ENCODE measurements around the gene GRIA3.

GRIA3 gene

DNA sequence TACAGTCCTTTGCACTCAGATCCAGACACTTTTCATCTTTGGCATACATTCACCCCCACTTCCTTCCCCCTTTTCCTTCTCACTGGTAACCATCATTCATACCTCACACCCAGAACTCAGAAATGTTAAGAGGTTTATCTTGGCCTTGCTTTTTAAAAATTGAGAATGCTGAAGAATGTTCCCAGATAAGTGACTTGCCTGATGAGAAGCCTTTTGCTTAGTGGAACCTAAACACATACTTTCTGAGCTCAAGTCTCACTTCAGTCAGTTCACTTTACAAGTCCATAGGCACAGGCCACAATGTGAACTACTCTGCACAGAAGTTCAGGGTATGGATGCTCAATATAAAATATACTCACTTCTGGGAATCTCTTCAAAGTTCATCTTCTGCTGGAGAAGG lies 129.4 kb downstream of the GRIA3 start:
- POLR2A ChIA-PET = no interaction called here
- Histone ChIP-seq H3K4me1 (ENCODE audit: control insufficient read depth, insufficient read depth, low read length) (no peaks in the 10 kb centered on the region), H3K9me3 (ENCODE audit: control insufficient read depth, insufficient read depth, low read depth, low read length) (no peaks in the 10 kb centered on the region), H3K27ac (ENCODE audit: extremely low read depth, low read depth, low read length) (no peak overlapping the region), H3K36me3 (ENCODE audit: control insufficient read depth in 2 of 2, insufficient read depth in 1 of 2, low read length in 2 of 2) (no peaks in the 10 kb centered on the region), H3K4me3 (ENCODE audit: low read depth, low read length) (no peak overlapping the region)
- no peak for TF ChIP-seq ZNF555 (tag by site-specific recombination; conservative IDR thresholded peaks at IDR 0.05)
- TF ChIP-seq ZNF610 (tag by site-specific recombination; IDR thresholded peaks at IDR 0.05; ENCODE audit: borderline replicate concordance) = no peak
- TF ChIP-seq ZSCAN16 (tag by site-specific recombination; IDR thresholded peaks at IDR 0.05) = no peak
- TF ChIP-seq ZFP41 (tag by site-specific recombination; IDR thresholded peaks at IDR 0.05; ENCODE audit: borderline replicate concordance) = no peak
- TF ChIP-seq ZNF473 (tag by site-specific recombination; IDR thresholded peaks at IDR 0.05) = no peak
- no peak for TF ChIP-seq ZNF747 (tag by site-specific recombination; IDR thresholded peaks at IDR 0.05)
- TF ChIP-seq KLF8 (tag by site-specific recombination; IDR thresholded peaks at IDR 0.05) = no peak
- no peak for TF ChIP-seq ZNF114 (tag by site-specific recombination; IDR thresholded peaks at IDR 0.05)
- TF ChIP-seq MYNN (tag by site-specific recombination; IDR thresholded peaks at IDR 0.05; ENCODE audit: borderline replicate concordance) = no peak
- TF ChIP-seq ZNF24 (tag by site-specific recombination; IDR thresholded peaks at IDR 0.05) = no peak
- TF ChIP-seq, protein P1, sequence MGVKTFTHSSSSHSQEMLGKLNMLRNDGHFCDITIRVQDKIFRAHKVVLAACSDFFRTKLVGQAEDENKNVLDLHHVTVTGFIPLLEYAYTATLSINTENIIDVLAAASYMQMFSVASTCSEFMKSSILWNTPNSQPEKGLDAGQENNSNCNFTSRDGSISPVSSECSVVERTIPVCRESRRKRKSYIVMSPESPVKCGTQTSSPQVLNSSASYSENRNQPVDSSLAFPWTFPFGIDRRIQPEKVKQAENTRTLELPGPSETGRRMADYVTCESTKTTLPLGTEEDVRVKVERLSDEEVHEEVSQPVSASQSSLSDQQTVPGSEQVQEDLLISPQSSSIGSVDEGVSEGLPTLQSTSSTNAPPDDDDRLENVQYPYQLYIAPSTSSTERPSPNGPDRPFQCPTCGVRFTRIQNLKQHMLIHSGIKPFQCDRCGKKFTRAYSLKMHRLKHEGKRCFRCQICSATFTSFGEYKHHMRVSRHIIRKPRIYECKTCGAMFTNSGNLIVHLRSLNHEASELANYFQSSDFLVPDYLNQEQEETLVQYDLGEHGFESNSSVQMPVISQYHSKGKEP (tag by site-specific recombination; IDR thresholded peaks at IDR 0.05) = no peak
- TF ChIP-seq ZNF548 (tag by site-specific recombination; IDR thresholded peaks at IDR 0.05) = no peak
- TF ChIP-seq ZNF274 (IDR thresholded peaks at IDR 0.05; ENCODE audit: low read length) = no peak
- TF ChIP-seq ZNF274 (tag by site-specific recombination; IDR thresholded peaks at IDR 0.05; ENCODE audit: borderline replicate concordance) = no peak
- TF ChIP-seq ZNF354C (tag by site-specific recombination; IDR thresholded peaks at IDR 0.05; ENCODE audit: borderline replicate concordance, low read depth) = no peak
- no peak for TF ChIP-seq YY2 (tag by site-specific recombination; IDR thresholded peaks at IDR 0.05)
- TF ChIP-seq ZNF302 (tag by site-specific recombination; IDR thresholded peaks at IDR 0.05; ENCODE audit: low read depth) = no peak
- no peak for TF ChIP-seq ZNF138 (tag by site-specific recombination; IDR thresholded peaks at IDR 0.05; ENCODE audit: borderline replicate concordance)
- TF ChIP-seq ZNF585B (tag by site-specific recombination; IDR thresholded peaks at IDR 0.05) = no peak
- no peak for TF ChIP-seq ZSCAN18 (tag by site-specific recombination; IDR thresholded peaks at IDR 0.05)
- CTCF ChIA-PET = interaction anchor here (1.1 kb wide), 1 partner anchor 137 kb away, joined by 3 read pairs; no protein-coding TSS in a partner anchor

GRCh38 chrX:123320622-123321021 lies 136.5 kb downstream of the GRIA3 start:
- ChIA-PET POLR2A (no interaction called here), CTCF (no interaction called here)
- Histone ChIP-seq H3K36me3 (ENCODE audit: control insufficient read depth in 2 of 2, insufficient read depth in 1 of 2, low read length in 2 of 2) (no peaks in the 10 kb centered on the region), H3K4me3 (ENCODE audit: low read depth, low read length) (no peak overlapping the region), H3K4me1 (ENCODE audit: control insufficient read depth, insufficient read depth, low read length) (no peaks in the 10 kb centered on the region), H3K9me3 (ENCODE audit: control insufficient read depth, insufficient read depth, low read depth, low read length) (no peaks in the 10 kb centered on the region), H3K27ac (ENCODE audit: extremely low read depth, low read depth, low read length) (no peak overlapping the region)
- TF ChIP-seq AEBP2 (tag by site-specific recombination; IDR thresholded peaks at IDR 0.05; ENCODE audit: borderline replicate concordance) (no peak), ZNF560 (tag by site-specific recombination; IDR thresholded peaks at IDR 0.05; ENCODE audit: borderline replicate concordance) (no peak), ZNF24 (tag by site-specific recombination; IDR thresholded peaks at IDR 0.05) (no peak), HIC1 (tag by site-specific recombination; IDR thresholded peaks at IDR 0.05) (no peak), ZNF785 (tag by site-specific recombination; IDR thresholded peaks at IDR 0.05) (no peak), KLF1 (tag by site-specific recombination; IDR thresholded peaks at IDR 0.05) (no peak), ZNF214 (tag by site-specific recombination; IDR thresholded peaks at IDR 0.05; ENCODE audit: borderline replicate concordance) (no peak), ZNF311 (tag by site-specific recombination; IDR thresholded peaks at IDR 0.05; ENCODE audit: borderline replicate concordance) (no peak)
- TF ChIP-seq, protein P2, sequence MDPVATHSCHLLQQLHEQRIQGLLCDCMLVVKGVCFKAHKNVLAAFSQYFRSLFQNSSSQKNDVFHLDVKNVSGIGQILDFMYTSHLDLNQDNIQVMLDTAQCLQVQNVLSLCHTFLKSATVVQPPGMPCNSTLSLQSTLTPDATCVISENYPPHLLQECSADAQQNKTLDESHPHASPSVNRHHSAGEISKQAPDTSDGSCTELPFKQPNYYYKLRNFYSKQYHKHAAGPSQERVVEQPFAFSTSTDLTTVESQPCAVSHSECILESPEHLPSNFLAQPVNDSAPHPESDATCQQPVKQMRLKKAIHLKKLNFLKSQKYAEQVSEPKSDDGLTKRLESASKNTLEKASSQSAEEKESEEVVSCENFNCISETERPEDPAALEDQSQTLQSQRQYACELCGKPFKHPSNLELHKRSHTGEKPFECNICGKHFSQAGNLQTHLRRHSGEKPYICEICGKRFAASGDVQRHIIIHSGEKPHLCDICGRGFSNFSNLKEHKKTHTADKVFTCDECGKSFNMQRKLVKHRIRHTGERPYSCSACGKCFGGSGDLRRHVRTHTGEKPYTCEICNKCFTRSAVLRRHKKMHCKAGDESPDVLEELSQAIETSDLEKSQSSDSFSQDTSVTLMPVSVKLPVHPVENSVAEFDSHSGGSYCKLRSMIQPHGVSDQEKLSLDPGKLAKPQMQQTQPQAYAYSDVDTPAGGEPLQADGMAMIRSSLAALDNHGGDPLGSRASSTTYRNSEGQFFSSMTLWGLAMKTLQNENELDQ (tag by site-specific recombination; IDR thresholded peaks at IDR 0.05; ENCODE audit: low read depth) = no peak
